IPS DF 19.7 (cell line): ENCODE results near the gene KRTAP4-7.
"Not testable (repeated sequence)": the region's sequence is repeated elsewhere in the genome, so short reads cannot be mapped to it uniquely, and the experiment has no call there.

Experiments used
- DNase-seq: peaks from one replicate; pipeline ENCODE4 v3.0.0-alpha.2; 2013; ENCODE audit warnings: low read depth, low spot score

Gene KRTAP4-7

DNA sequence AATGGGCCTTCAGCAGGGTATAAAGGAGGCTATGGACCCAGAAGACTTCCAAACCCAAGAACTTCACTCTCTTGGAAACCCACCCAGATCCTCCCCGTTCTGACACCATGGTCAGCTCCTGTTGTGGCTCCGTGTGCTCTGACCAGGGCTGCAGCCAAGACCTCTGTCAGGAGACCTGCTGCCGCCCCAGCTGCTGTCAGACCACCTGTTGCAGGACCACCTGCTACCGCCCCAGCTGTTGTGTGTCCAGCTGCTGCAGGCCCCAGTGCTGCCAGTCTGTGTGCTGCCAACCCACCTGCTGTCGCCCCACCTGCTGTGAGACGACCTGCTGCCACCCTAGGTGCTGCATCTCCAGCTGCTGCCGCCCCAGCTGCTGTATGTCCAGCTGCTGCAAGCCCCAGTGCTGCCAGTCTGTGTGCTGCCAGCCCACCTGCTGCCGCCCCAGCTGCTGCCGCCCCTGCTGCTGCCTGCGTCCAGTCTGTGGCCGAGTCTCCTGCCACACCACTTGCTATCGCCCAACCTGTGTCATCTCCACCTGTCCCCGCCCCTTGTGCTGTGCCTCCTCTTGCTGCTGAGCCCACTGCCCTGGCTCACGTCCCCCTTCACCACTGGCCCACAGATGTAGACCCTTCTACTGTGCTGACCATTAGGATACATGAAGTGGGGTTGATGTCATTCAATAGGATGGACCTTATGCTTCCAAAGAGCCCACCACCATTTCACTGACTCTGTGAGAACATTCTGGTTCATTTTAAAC is at the start of gene KRTAP4-7:
Gene KRTAP4-7 (plus strand): TSS at position 51 of the 757 bp plus-strand sequence. CDS start 57 bp downstream, at position 108.
- DNase-seq, result not testable (repeated sequence)

- DNase-seq, result not testable (repeated sequence)
Measured at GRCh38 chr17:41034346-41034935, 49.5 kb upstream of the KRTAP4-7 start, which contains the start of gene KRTAP1-3. KRTAP1-3 (minus strand) TSS chr17:41034874; CDS start chr17:41034821, 53 bp downstream.

GRCh38 chr17:41037853-41038350 is 46.0 kb upstream of the KRTAP4-7 start:
- no peak for DNase-seq

DNA sequence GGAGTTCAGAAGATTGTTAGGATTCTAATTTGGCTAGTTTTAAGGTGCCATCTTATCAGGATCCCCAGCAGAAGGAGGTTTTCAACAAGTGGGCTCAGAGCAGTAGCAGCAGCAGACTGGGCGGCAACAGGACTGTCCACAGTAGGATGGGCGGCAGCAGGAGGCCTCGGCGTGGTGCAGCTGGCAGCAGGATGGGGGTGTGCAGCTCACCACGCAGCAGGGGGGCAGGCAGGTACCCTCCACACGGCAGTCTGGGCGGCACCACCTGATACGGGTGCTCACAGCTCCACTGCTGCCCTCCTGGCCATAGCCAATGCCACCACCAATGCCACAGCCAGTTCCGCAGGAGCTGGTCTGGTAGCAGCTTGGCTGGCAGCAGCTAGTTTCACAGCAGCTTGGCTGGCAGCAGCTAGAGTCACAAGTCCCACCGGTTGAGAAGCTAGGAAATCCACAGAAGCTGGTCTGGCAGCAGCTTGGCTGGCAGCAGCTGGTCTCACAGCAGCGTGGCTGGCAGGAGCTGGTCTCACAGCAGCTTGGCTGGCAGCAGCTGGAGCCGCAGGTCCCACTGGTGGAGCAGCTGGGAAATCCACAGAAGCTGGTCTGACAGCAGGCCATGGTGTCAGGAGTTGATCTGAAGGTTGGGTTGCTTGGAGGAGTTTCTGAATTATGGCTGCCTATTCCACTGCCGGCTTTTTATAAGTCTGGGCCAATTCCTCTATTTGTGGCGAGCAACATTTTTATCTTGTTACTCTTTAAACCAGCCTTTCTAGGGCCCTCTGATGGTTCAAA is 43.0 kb upstream of the KRTAP4-7 start, which contains the start of gene KRTAP1-1:
Gene KRTAP1-1 (minus strand): TSS at position 668 of the 789 bp plus-strand sequence. CDS start 53 bp downstream, at position 615.
- DNase-seq, result not testable (repeated sequence)

DNA sequence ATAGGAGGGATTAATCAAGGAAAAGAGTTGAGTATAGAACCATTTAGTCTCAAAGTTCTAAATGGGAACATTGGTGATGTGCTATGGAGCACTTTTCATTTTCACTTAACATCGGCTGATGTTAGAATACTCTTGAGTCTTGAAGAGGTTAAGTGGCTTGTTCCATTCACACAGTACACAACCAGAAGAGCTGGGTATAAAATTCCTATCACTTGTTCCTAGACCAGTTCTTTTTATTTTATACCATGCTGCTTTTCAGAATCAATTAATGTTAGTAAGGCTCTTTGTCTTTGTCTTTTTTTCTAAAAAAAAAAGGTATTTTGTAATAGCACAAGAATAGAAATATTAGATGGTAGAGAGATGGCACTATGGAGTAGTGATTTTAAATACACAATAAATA is 41.0 kb upstream of the KRTAP4-7 start:
- no peak for DNase-seq

DNA sequence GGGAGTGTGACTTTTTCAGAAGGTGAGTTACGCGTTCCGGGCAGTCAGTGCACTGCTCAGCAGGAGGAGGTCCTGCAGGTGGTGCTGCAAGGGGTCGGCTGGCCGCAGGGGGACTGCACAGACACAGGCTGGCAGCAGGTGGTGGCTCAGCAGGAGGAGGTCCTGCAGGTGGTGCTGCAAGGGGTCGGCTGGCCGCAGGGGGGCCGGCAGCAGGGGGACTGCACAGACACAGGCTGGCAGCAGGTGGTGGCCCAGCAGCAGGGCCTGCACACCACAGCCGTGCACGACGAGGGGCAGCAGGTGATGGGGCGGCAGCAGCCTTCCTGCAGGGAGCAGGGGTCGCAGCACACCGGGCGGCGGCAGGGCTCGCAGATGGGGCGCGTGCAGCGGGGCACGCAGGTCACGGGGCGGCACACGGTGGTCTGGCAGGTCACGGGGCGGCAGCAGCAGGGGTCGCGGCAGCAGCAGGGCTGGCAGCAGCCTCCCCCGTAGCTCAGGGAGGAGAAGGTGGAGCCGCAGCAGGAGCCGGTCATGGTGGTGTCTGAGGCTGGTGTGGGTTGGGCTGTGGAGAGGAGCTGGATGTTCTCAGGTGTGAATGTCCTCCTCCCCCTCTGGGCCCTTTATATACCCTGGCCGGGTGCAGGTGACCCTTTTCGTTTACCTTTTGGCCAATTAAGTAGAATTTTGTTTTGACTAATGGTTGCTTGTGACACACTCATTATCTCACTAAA is 37.0 kb upstream of the KRTAP4-7 start, which contains the start of gene KRTAP2-1:
Gene KRTAP2-1 (minus strand): TSS at position 582 of the 731 bp plus-strand sequence. CDS start 49 bp downstream, at position 533.
- not testable (repeated sequence) for DNase-seq

GRCh38 chr17:41048441-41048840 is 35.5 kb upstream of the KRTAP4-7 start:
- DNase-seq, result no peak

- DNase-seq, result no peak
Measured at GRCh38 chr17:41049110-41049509, 34.8 kb upstream of the KRTAP4-7 start.

- no peak for DNase-seq
Measured at GRCh38 chr17:41052566-41052965, 31.4 kb upstream of the KRTAP4-7 start.

- DNase-seq, result no peak
Measured at GRCh38 chr17:41054025-41054424, 29.9 kb upstream of the KRTAP4-7 start.

DNA sequence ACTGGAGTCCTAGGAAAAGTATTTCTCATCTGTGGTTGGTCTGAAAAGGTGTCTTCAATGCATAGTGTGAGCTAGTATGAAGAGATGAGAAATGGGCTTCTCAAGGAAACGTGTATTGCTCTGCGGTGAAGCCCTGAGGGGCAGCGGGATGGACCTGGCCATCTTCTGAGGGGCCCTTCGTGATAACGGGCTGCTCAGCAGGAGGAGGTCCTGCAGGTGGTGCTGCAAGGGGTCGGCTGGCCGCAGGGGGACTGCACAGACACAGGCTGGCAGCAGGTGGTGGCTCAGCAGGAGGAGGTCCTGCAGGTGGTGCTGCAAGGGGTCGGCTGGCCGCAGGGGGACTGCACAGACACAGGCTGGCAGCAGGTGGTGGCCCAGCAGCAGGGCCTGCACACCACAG is 29.4 kb upstream of the KRTAP4-7 start:
- DNase-seq, result not testable (repeated sequence)

DNA sequence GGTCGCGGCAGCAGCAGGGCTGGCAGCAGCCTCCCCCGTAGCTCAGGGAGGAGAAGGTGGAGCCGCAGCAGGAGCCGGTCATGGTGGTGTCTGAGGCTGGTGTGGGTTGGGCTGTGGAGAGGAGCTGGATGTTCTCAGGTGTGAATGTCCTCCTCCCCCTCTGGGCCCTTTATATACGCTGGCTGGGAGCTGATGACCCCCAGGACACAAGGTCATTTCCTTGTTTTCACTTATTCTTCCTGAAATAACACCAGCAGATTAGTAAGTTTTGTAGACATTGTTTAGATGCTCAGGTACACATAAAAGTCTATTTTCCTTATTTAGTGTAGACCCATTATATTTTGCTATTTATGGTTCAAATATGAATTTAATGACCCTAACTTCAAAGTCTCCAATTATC is 28.8 kb upstream of the KRTAP4-7 start, which contains the start of gene KRTAP2-2:
Gene KRTAP2-2 (minus strand): TSS at position 101 of the 400 bp plus-strand sequence. CDS start 19 bp downstream, at position 82.
- DNase-seq, result not testable (repeated sequence)

GRCh38 chr17:41057547-41057946 is 26.4 kb upstream of the KRTAP4-7 start:
- no peak for DNase-seq

- no peak for DNase-seq
Measured at GRCh38 chr17:41058741-41059140, 25.2 kb upstream of the KRTAP4-7 start.

DNA sequence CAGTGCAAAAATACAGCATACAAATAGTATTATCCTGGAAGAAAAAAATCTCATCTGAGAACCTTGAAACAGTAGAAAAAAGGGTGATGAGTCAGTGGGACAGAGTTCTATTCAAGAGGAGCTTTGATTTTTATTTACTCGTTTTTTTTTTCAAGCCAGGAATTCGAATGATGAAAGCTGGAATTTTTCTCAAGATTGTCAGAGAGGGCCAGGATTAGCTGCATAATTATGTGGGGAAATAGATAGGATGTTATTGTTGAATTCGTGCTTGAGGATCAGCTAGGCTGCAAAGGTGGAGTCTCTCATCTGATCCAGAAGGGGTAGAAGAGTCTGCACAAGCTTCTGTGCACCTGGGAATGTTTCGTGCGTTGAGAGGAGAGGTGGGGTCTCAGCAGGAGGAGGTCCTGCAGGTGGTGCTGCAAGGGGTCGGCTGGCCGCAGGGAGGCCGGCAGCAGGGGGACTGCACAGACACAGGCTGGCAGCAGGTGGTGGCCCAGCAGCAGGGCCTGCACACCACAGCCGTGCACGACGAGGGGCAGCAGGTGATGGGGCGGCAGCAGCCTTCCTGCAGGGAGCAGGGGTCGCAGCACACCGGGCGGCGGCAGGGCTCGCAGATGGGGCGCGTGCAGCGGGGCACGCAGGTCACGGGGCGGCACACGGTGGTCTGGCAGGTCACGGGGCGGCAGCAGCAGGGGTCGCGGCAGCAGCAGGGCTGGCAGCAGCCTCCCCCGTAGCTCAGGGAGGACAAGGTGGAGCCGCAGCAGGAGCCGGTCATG is 24.5 kb upstream of the KRTAP4-7 start:
- not testable (repeated sequence) for DNase-seq

DNA sequence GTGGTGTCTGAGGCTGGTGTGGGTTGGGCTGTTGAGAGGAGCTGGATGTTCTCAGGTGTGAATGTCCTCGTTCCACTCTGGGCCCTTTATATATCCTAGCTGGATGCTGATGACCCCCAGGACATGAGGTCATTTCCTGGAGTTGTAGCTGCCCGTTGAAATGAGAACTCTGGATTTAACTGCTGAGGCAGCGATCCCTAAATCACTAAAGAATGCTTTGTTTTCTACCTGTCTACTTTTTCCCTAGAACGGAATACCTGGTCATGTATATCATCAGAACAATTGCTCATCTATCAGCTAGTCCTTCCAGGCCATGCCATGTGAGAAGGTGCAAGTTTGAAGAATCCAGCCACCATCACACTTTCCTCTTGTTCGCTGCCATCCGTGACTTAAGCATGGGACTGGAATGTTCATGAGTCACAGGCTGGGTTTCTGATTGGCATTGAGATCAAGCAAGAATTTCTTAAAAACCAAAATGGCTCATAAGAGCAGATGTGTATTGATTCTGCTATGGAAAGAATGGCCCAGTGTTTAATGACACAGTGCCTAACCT is 23.8 kb upstream of the KRTAP4-7 start, which contains the start of gene KRTAP2-3:
Gene KRTAP2-3 (minus strand): TSS at position 63 of the 553 bp plus-strand sequence. CDS start 64 bp downstream, outside the sequence.
- DNase-seq, result no peak

DNA sequence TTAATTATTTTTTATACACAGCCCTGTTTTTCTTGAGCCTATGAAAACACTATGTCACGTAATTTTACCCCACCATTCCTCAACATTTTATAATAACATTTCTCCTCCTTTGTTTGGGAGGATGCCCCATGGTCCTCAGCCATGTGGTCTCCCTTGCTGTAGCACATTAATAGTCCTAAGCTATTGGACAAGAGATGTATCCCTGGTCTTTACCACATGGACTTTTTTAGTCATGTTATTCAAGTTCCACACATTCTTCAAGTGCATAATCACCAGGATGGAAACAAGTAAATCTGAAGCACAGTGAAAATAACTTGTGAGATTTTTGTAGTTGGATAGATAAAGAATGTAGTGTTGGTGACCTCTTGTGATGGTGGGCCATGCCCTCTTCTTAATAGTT is 22.0 kb upstream of the KRTAP4-7 start:
- DNase-seq, result no peak

- DNase-seq, result no peak
Measured at GRCh38 chr17:41063449-41063848, 20.5 kb upstream of the KRTAP4-7 start.

GRCh38 chr17:41064301-41064700 is 19.6 kb upstream of the KRTAP4-7 start:
- DNase-seq, result no peak
